Superior temporal gyrus (tissue), 1 donor: Measurements from ENCODE around the gene CTSS.

Experiments
- DNase-seq: peaks from one replicate; pipeline ENCODE4 v3.0.0-alpha.2; 2016; ENCODE audit errors: extremely low spot score

CTSS gene

DNA sequence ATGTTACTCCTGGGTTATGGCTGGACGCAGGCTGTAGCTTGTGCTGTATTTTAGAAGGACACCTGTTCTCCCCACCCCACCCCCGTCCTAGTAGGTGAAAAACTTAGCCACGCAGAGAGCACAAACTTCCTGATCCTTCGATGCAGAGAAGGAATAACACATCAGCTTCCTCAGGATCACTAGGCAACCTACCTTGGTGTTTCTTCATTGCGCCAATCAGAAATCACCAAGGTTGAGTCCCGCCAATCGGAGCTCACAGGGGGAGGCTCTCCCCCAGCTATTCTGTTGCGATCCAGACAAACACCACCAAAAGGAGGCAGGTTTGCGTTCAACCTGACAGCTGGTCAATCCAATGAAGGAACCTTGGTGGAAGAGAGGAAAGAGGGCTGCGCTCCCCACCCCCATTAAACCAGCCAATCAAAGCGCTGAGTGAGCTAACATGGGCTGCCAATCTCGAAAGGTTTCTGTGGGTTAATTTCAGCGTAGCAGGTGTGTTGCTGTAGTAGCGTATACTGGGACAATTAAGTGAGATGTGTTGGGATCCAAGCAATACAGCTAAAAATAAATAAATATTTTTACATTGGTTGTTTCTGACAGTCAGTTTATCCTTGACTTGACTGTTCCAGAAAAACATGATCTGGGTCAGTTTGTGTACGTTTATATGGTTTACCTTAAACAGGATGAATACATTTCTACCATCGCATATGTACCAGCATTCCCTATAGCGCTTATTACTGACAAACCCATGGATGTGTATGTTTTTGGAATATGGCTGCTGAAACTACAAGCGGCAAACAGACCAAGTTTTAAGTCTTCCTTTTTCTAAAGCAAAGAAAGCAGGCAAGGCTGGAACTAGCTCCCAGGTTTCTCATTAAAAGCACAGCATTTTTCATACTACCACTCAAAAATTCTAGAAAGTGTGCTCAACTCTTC lies 68.3 kb downstream of the CTSS start, which contains the start of gene GOLPH3L:
TSS of gene GOLPH3L (minus strand) at position 160 of the 933 bp plus-strand sequence. CDS start 2,316 bp downstream, outside the sequence.
- peak; percentile 97 for DNase-seq

- no peak for DNase-seq
Measured at GRCh38 chr1:150696590-150696989, 69.0 kb downstream of the CTSS start.

DNA sequence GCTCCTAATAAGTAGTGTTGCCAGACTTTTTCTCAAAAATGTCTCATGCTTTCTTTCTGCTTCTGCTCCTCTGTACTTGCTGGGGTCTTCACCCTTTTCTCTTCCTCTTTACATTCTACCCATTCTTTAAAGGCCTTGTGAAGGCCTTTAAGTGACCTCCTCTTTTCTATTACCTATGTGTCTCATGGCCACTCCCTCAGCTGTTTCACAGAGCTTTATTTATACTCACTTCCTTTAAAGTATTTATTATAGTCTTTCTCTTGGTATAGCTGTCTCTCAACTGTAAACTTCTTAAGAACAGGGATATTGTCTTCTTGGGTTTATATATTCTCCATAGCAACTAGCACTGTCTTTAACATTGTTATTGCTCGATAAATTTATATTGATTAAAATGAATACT lies 69.4 kb downstream of the CTSS start:
- no peak for DNase-seq

- no peak for DNase-seq
Measured at GRCh38 chr1:150695561-150695960, 70.0 kb downstream of the CTSS start.

DNA sequence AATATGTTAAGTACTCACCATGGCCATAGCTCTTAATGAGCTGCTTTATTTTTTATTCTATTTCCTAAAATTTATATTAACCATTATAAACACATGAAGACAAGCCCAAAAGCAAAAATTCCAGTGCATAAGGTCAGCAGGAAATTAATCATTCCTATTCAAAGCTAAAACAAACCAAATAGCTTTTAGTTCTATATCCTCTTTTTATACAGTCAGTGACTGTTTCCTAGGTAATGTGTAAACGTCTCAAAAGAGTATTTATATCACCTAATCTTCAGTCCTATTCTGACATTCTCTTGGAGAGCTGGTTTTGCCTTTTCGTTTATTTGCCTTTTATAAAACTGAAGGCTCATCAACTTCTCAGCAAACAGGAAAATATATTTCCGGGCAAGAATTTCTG lies 72.9 kb downstream of the CTSS start:
- DNase-seq = no peak

GRCh38 chr1:150688763-150689162 lies 76.8 kb downstream of the CTSS start:
- no peak for DNase-seq

DNA sequence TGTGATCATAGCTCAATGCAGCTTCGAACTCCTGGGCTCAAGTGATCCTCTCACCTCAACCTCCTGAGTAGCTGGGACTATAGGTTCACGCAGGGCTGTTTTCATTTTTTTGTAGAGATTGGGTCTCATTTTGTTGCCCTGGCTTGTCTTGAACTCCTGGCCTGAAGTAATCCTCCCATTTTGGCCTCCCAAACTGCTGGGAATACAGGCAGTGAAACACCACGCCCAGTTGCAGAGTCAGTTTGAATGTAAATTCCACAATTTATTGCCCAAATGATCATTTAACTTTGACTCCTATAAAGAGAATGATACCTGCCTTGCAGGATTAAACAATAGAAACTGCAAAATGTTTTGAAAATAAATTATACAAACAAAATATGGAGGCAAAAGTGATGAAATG lies 79.3 kb downstream of the CTSS start:
- no peak for DNase-seq

- DNase-seq = no peak
Measured at GRCh38 chr1:150683914-150684313, 81.7 kb downstream of the CTSS start.
